Right atrium auricular region (tissue), 2 donors: Measurements from ENCODE around the gene SMIM26. TPM values are rescaled to one million over a fixed set of nuclear protein-coding genes. Genes with fewer than 3 reads are reported as not detected.

Experiments
- DNase-seq: peaks from one replicate; pipeline ENCODE4 v3.0.0-alpha.2; 2019; ENCODE audit warnings: low spot score
- H3K27ac ChIP-seq, 2 donors: fragments of 200-600 bp; sonication (generic); 1 replicate in 1 of 2; 2 replicates in 1 of 2; pipeline ENCODE4 v1.5.1; 2016 to 2019
- H3K27me3 ChIP-seq, 2 donors: fragments of 200-600 bp; sonication (generic); one replicate each; pipeline versions ENCODE4 v1.5.1 to v1.6.0; 2017 to 2019
- H3K36me3 ChIP-seq: fragments of 200-600 bp; sonication (generic); one replicate; pipeline ENCODE4 v1.5.1; 2016
- H3K4me1 ChIP-seq, 2 donors: fragments of 200-600 bp; sonication (generic); one replicate each; pipeline versions ENCODE4 v1.5.1 to v1.6.0; 2017 to 2019
- H3K4me3 ChIP-seq, 2 donors: fragments of 200-600 bp; sonication (generic); 1 replicate in 1 of 2; 2 replicates in 1 of 2; pipeline ENCODE4 v1.5.1; 2017 to 2019; ENCODE audit warnings: mild to moderate bottlenecking in 1 of 2, moderate library complexity in 1 of 2
- H3K9me3 ChIP-seq, 2 donors: fragments of 200-600 bp; sonication (generic); one replicate each; pipeline ENCODE4 v1.5.1; 2019
- total RNA-seq, 2 donors: library from RNA; depleted of rRNA; stranded (reverse); fragments of >200 nt; gene quantifications; one replicate each; pipeline ENCODE4 v1.1.0, GENCODE V29; 2016
- TF ChIP-seq, protein P1 (sequence below), 2 donors: fragments of 200-600 bp; sonication (generic); IDR thresholded peaks; one replicate each; pipeline ENCODE4 v1.5.1; 2019; ENCODE audit warnings: antibody characterized with exemption in 2 of 2

The SMIM26 gene
- total RNA-seq, 2 donors from 2014 or later, result 165 to 170 TPM

DNA sequence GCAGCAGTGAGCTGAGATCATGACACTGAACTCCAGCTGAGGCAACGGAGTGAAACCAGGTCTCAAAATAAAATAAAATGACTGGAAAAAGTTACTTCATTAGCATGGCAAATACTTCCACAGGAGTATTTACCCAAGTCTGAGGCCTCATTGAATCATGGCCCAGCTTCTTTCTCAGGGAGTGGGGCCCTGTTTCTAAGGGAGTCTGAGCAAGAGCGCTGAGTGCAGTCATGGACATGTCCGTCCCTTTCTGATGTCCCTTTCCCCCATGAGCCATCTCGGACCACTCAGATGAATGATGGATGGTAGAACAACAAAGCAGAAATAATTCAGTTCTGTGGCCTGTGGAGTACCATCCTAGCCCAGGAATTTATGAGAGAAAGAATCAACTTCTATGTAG lies 12.8 kb downstream of the SMIM26 start:
- H3K36me3 ChIP-seq, result no peaks in the 10 kb centered on the region
- no peak for DNase-seq
- TF ChIP-seq, protein P1, sequence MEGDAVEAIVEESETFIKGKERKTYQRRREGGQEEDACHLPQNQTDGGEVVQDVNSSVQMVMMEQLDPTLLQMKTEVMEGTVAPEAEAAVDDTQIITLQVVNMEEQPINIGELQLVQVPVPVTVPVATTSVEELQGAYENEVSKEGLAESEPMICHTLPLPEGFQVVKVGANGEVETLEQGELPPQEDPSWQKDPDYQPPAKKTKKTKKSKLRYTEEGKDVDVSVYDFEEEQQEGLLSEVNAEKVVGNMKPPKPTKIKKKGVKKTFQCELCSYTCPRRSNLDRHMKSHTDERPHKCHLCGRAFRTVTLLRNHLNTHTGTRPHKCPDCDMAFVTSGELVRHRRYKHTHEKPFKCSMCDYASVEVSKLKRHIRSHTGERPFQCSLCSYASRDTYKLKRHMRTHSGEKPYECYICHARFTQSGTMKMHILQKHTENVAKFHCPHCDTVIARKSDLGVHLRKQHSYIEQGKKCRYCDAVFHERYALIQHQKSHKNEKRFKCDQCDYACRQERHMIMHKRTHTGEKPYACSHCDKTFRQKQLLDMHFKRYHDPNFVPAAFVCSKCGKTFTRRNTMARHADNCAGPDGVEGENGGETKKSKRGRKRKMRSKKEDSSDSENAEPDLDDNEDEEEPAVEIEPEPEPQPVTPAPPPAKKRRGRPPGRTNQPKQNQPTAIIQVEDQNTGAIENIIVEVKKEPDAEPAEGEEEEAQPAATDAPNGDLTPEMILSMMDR (IDR thresholded peaks at IDR 0.05), result no peak
- no peaks in the 10 kb centered on the region for H3K4me1 ChIP-seq
- H3K27me3 ChIP-seq, result no peaks in the 10 kb centered on the region
- H3K9me3 ChIP-seq, result no peaks in the 10 kb centered on the region
- no peak overlapping the region for H3K27ac ChIP-seq
- H3K4me3 ChIP-seq, result no peak overlapping the region

DNA sequence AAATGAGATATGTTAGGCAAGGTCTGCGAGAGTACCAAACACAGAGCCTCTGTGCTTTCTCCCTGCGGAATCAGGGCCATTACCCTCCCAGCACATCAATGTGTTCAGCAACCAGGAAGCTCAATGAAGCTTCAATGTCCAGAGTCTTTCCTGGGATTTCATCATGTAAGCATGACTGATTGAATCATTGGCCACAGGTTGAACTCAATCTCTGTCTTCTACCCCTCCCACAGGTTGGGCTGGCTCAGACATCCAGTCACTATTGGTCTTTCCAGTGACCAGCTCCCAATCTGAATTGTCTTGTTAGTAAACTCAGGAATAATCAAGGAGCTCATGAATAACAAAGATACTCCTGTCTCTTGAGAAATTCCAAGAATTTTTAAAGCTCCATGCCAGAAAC lies 17.9 kb downstream of the SMIM26 start:
- no peak for DNase-seq
- H3K4me3 ChIP-seq, result no peak overlapping the region
- TF ChIP-seq, protein P1 (IDR thresholded peaks at IDR 0.05), result no peak
- no peak overlapping the region for H3K27ac ChIP-seq
- no peaks in the 10 kb centered on the region for H3K36me3 ChIP-seq
- no peaks in the 10 kb centered on the region for H3K9me3 ChIP-seq
- peaks cover 0 to 12% of the 10 kb centered on the region in 2 donors for H3K4me1 ChIP-seq
- H3K27me3 ChIP-seq, result no peaks in the 10 kb centered on the region

DNA sequence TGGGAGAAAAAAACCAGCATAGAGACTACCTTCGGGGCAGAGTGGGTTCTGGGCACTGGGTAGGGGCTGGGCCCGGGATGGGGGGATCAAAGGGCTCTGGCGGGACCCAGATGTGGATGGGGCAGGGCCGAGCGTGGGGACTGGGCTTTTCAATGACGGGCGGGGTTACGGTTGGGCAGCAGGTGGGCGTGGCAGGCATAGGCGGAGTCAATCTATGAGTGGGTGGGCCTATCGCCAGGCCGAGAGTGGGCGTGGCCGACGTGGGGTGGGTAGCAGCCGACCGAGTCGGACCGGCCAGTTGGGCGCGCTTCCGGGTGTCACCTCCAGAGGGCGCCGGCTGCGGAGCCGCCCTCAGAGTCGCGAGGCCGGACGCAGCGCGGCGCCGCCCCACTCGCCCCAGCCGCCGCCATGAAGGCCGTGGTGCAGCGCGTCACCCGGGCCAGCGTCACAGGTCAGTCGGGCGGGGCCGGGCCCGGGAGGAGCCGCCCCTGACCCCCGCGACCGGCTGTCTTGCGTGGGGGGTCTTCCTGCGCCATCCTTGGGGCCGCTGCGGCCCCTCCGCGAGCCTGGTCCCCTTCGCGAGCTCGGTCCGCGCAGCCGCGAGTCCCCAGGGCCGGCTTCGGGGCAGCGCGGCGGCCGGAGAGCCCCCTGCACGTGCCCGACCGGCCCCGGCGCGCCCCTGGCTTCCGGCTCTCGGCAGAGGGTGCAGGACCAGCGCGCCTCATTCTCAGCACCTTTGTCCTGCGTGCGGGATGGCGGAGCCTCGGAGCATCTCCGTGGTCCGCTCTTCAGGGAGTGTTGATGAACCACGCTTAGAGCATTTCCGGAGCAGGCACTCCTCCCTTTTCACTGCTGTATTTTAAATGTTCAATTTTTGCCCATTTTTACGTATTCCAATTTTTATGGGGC lies 20.7 kb downstream of the SMIM26 start, which contains the start of gene DTD1:
TSS of gene DTD1 (plus strand) at position 390 of the 909 bp plus-strand sequence. CDS start at position 409, 19 bp downstream.
- TF ChIP-seq, protein P1 (IDR thresholded peaks at IDR 0.05), result peak; percentile 58 to 82
- no peaks in the 10 kb centered on the region for H3K9me3 ChIP-seq

DNA sequence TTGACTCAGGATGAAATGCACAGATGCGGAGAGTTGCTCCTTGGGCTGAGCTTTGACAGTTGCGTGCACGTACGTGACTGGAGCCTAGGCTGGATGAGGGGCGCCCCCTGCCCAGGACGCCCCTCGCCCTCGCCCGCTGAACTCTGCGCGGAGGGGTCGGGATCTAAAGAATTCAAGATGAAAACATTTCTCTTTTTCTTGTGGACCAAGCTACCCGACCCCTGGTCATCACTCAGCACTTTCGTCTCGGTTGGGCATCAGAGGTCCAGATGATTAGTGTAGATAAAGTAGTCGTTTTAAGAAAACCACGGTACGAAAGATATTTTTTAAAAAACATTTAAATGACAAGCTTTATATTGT lies 21.3 kb downstream of the SMIM26 start:
- H3K9me3 ChIP-seq, result no peaks in the 10 kb centered on the region
- TF ChIP-seq, protein P1 (IDR thresholded peaks at IDR 0.05), result no peak
- H3K36me3 ChIP-seq, result no peaks in the 10 kb centered on the region
- H3K27me3 ChIP-seq, result no peaks in the 10 kb centered on the region
- H3K4me3 ChIP-seq, result peak overlapping the region; percentile 81 to 96
- H3K27ac ChIP-seq, result peak overlapping the region; percentile 76 to 81
- peaks cover 0 to 12% of the 10 kb centered on the region in 2 donors for H3K4me1 ChIP-seq
- no peak for DNase-seq

More for the DNA sequence above, 20.7 kb downstream of the SMIM26 start, which contains the start of gene DTD1:
- Histone ChIP-seq H3K27ac (peak within 1 kb of the TSS; percentile 76 to 81), H3K36me3 (no peaks in the 10 kb centered on the region), H3K27me3 (no peaks in the 10 kb centered on the region), H3K4me1 (peaks cover 0 to 12% of the 10 kb centered on the region in 2 donors), H3K4me3 (peak within 1 kb of the TSS; percentile 81 to 96)
- DNase-seq, result peak; percentile 92

DNA sequence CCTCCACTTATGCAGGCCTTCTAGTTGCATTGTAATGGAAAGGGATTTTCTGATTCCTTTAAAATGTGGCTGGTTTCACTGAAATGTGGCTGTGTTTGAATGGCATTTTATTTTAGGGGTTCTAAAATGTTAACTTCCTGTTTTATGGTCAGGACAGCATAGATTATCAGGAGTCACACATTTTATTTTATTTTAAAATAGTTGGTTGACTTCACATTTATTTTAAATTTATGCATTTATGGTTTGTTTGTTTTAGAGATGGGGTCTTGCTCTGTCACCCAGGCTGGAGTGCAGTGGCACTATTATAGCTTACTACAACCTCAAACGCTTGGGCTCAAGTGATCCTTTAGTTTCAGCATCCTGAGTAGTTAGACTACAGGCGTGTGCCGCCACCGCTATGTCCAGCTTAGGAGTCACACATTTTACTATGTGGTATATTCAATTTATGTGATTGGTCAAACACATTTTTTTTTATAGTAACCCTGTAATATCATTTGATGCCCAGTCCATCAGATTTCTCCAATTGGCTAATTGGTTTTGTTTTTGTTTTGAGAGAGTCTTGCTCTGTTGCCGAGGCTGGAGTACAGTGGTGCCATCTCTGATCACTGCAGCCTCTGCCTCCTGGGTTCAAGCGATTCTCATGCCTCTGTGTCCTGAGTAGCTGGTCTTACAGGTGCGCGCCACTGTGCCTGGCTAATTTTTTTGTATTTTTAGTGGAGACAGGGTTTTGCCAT lies 22.9 kb downstream of the SMIM26 start:
- peaks cover 12% of the 10 kb centered on the region for H3K36me3 ChIP-seq
- no peak overlapping the region for H3K4me3 ChIP-seq
- H3K4me1 ChIP-seq, result peaks cover 0 to 12% of the 10 kb centered on the region in 2 donors
- TF ChIP-seq, protein P1 (IDR thresholded peaks at IDR 0.05), result no peak
- H3K27me3 ChIP-seq, result no peaks in the 10 kb centered on the region
- H3K27ac ChIP-seq, result no peak overlapping the region
- DNase-seq, result no peak
- H3K9me3 ChIP-seq, result no peaks in the 10 kb centered on the region
